ENCODE data around the gene FOXM1. TPM values are rescaled to one million over a fixed set of nuclear protein-coding genes. Genes with fewer than 3 reads are reported as not detected.

Gene FOXM1
- total RNA-seq, 2 experiments from 2014 or later = 0.59 to 0.80 TPM

DNA sequence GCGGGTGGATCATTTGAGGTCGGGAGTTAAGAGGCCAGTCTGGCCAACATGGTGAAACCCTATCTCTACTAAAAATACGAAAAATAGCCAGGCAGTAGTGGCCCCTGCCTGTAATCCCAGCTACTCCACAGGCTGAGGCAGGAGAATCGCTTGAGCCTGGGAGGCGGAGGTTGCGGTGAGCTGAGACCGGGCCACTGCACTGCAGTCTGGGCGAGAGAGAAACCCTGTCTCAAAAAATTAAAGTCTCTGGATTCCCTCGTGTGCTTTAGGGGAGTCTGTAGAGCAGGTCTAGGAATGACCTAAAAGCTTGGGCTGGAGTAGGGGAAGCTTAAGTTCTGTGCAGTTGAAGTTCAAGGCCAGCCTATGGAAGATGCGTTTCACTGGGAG lies 13.0 kb upstream of the FOXM1 start:
- H3K4me1 ChIP-seq (ENCODE audit: insufficient read depth, low read length) = peaks cover 19% of the 10 kb centered on the region
- peaks cover 25% of the 10 kb centered on the region for H3K36me3 Mint-ChIP-seq (ENCODE audit: low read depth)
- TF ChIP-seq, protein P1, sequence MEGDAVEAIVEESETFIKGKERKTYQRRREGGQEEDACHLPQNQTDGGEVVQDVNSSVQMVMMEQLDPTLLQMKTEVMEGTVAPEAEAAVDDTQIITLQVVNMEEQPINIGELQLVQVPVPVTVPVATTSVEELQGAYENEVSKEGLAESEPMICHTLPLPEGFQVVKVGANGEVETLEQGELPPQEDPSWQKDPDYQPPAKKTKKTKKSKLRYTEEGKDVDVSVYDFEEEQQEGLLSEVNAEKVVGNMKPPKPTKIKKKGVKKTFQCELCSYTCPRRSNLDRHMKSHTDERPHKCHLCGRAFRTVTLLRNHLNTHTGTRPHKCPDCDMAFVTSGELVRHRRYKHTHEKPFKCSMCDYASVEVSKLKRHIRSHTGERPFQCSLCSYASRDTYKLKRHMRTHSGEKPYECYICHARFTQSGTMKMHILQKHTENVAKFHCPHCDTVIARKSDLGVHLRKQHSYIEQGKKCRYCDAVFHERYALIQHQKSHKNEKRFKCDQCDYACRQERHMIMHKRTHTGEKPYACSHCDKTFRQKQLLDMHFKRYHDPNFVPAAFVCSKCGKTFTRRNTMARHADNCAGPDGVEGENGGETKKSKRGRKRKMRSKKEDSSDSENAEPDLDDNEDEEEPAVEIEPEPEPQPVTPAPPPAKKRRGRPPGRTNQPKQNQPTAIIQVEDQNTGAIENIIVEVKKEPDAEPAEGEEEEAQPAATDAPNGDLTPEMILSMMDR (IDR thresholded peaks at IDR 0.05) = no peak
- intact Hi-C loops (cut with DNase I, micrococcal nuclease) = loop anchor here in 1 of 2 experiments (1.0 to 10.0 kb wide), 4 partner anchors 13 to 985 kb away; partner anchors contain the start of genes FOXM1, ITFG2, PARP11 and RHNO1
- DNase-seq (no peak), ATAC-seq (ENCODE audit: poor library complexity) (no peak)
- no peaks in the 10 kb centered on the region for H3K27me3 Mint-ChIP-seq
- ChIA-PET CTCF (interaction anchor here (1.0 to 1.3 kb wide), 2 partner anchors 11 to 12 kb away, joined by 3 read pairs; no protein-coding TSS in a partner anchor), POLR2A (interaction anchor here (1.5 to 7.6 kb wide), 3 partner anchors 11 to 199 kb away, joined by 7 to 77 read pairs (median 7); partner anchors contain the start of genes FKBP4, FOXM1 and RHNO1)
- H3K36me3 ChIP-seq (ENCODE audit: insufficient read depth, low read length) = peaks cover 7% of the 10 kb centered on the region
- H3K27ac ChIP-seq (ENCODE audit: low read depth in 1 of 2, low read length in 2 of 2) = peak overlapping the region; percentile 39 to 55
- H3K4me1 Mint-ChIP-seq (ENCODE audit: low read depth) = peaks cover 32% of the 10 kb centered on the region
- H3K27ac Mint-ChIP-seq = peak overlapping the region; percentile 83
- no peaks in the 10 kb centered on the region for H3K9me3 Mint-ChIP-seq
- H3K4me3 Mint-ChIP-seq = peak overlapping the region; percentile 97
- H3K27me3 ChIP-seq (ENCODE audit: control insufficient read depth in 1 of 2, insufficient read depth in 2 of 2, low read length in 2 of 2) = no peaks in the 10 kb centered on the region
- H3K4me3 ChIP-seq (ENCODE audit: low read length) = peak overlapping the region; percentile 100
- no peaks in the 10 kb centered on the region for H3K9me3 ChIP-seq (ENCODE audit: control insufficient read depth in 1 of 2, insufficient read depth in 1 of 2, low read length in 2 of 2)

DNA sequence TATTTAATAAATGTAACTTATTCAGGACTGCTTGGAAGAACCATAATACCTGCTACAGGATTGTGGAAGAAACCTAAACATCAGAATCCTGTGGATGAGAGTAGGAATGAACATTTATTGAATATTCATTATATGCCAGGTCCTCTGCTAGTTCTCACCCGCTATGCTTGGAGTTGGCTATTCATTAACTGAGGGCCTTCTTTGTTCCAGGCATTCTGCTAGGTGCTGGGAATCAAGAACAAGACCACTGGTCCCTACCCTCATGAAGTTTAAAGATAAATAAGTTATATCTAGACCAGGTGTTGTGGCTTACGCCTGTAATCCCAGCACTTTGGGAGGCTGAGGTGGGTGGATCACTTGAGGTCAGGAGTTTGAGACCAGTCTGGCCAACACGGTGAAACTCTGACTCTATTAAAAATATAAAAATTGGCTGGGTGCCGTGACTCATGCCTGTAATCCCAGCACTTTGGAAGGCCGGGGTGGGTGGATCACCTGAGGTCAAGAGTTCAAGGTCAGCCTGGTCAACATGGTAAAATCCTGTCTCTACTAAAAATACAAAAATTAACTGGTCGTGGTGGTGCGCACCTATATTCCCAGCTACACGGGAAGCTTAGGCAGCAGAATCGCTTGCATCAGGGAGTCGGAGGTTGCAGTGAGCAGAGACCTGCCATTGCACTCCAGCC lies 9.9 kb upstream of the FOXM1 start:
- Mint-ChIP-seq H3K36me3 (ENCODE audit: low read depth) (peaks cover 32% of the 10 kb centered on the region), H3K27ac (no peak overlapping the region), H3K4me1 (ENCODE audit: low read depth) (peaks cover 31% of the 10 kb centered on the region), H3K9me3 (no peaks in the 10 kb centered on the region), H3K4me3 (no peak overlapping the region), H3K27me3 (no peaks in the 10 kb centered on the region)
- Histone ChIP-seq H3K4me3 (ENCODE audit: low read length) (no peak overlapping the region), H3K27me3 (ENCODE audit: control insufficient read depth in 1 of 2, insufficient read depth in 2 of 2, low read length in 2 of 2) (no peaks in the 10 kb centered on the region), H3K27ac (ENCODE audit: low read depth in 1 of 2, low read length in 2 of 2) (no peak overlapping the region), H3K9me3 (ENCODE audit: control insufficient read depth in 1 of 2, insufficient read depth in 1 of 2, low read length in 2 of 2) (no peaks in the 10 kb centered on the region), H3K4me1 (ENCODE audit: insufficient read depth, low read length) (peaks cover 20% of the 10 kb centered on the region), H3K36me3 (ENCODE audit: insufficient read depth, low read length) (peaks cover 7% of the 10 kb centered on the region)
- intact Hi-C loops (cut with DNase I, micrococcal nuclease) = loop anchor here in 1 of 2 experiments (5.0 kb wide), 1 partner anchor 90 kb away; no protein-coding TSS in a partner anchor
- CTCF ChIA-PET = no interaction called here
- ATAC-seq (ENCODE audit: poor library complexity) (no peak), DNase-seq (no peak)
- POLR2A ChIA-PET = interaction anchor here (7.6 kb wide), 1 partner anchor 8 kb away, joined by 77 read pairs; the partner anchor contains the start of genes FOXM1 and RHNO1
- TF ChIP-seq, protein P1 (IDR thresholded peaks at IDR 0.05) = no peak

DNA sequence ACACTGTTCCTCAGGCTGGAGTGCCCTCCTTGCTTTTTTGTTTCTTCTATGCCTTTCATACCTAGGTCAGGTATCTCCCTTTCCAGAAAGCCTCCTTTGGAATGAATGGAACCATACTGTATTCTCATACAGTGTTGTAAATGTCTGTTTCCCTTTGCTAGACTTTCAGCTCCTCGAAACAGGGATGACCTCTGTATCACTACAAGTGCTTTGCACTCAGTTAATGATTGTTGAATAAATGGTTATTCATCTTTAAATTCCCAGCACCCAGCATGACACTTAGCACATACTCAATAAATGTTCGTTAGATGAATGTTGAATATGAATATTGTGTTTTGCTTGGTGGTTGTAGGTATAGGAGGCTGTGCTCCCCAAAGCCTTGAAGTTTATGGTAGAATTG lies 7.8 kb upstream of the FOXM1 start:
- Mint-ChIP-seq H3K9me3 (no peaks in the 10 kb centered on the region), H3K4me3 (no peak overlapping the region), H3K27me3 (no peaks in the 10 kb centered on the region), H3K4me1 (ENCODE audit: low read depth) (peaks cover 16% of the 10 kb centered on the region), H3K27ac (no peak overlapping the region), H3K36me3 (ENCODE audit: low read depth) (peaks cover 27% of the 10 kb centered on the region)
- TF ChIP-seq, protein P1 (IDR thresholded peaks at IDR 0.05) = no peak
- DNase-seq (no peak), ATAC-seq (ENCODE audit: poor library complexity) (no peak)
- peaks cover 12% of the 10 kb centered on the region for H3K4me1 ChIP-seq (ENCODE audit: insufficient read depth, low read length)
- CTCF ChIA-PET = interaction anchor here (0.7 to 1.0 kb wide), 4 partner anchors 59 to 1347 kb away, joined by 3 to 4 read pairs (median 3); no protein-coding TSS in a partner anchor
- H3K4me3 ChIP-seq (ENCODE audit: low read length) = no peak overlapping the region
- intact Hi-C loops (cut with DNase I, micrococcal nuclease) = loop anchor here in 1 of 2 experiments (5.0 kb wide), 1 partner anchor 88 kb away; no protein-coding TSS in a partner anchor
- H3K36me3 ChIP-seq (ENCODE audit: insufficient read depth, low read length) = peaks cover 9% of the 10 kb centered on the region
- no peaks in the 10 kb centered on the region for H3K9me3 ChIP-seq (ENCODE audit: control insufficient read depth in 1 of 2, insufficient read depth in 1 of 2, low read length in 2 of 2)
- H3K27me3 ChIP-seq (ENCODE audit: control insufficient read depth in 1 of 2, insufficient read depth in 2 of 2, low read length in 2 of 2) = no peaks in the 10 kb centered on the region
- POLR2A ChIA-PET = interaction anchor here (7.6 kb wide), 1 partner anchor 6 kb away, joined by 77 read pairs; the partner anchor contains the start of genes FOXM1 and RHNO1
- no peak overlapping the region for H3K27ac ChIP-seq (ENCODE audit: low read depth in 1 of 2, low read length in 2 of 2)
